GM12878 (cell line): ENCODE data around the gene SERPING1. TPM values are rescaled to one million over a fixed set of nuclear protein-coding genes. Genes with fewer than 3 reads are reported as not detected.

Source experiments
- ATAC-seq: fragments of 200-7000 bp; cut with Tn5 transposase; 3 replicates; pipeline ENCODE4 v1.9.1; 2020; ENCODE audit warnings: mild to moderate bottlenecking, moderate library complexity
- BruUV-seq: library from RNA; stranded (reverse); fragments of 400-500 nt; replicated peaks from 2 replicates; lab custom pipeline; 2021; lab: Mats Ljungman, UMichigan
- CTCF ChIA-PET: fragments of 300-600 bp; sonication (Branson Sonifier 250); formaldehyde crosslinking; extraction: SDS; loops from one replicate; lab custom pipeline; 2021; ENCODE audit warnings: inconsistent platforms; lab: Yijun Ruan, JAX
- POLR2A ChIA-PET: fragments of 350-600 bp; formaldehyde crosslinking; extraction: SDS; loops from one replicate; lab custom pipeline; 2021; ENCODE audit warnings: inconsistent platforms; lab: Charles Lee
- RAD21 ChIA-PET: fragments of 300-600 bp; sonication (Branson Sonifier 250); formaldehyde crosslinking; loops from one replicate; lab custom pipeline; 2023; ENCODE audit warnings: antibody characterized with exemption; ENCODE audit not compliant: unreplicated experiment; lab: Charles Lee
- SMC1A ChIA-PET: fragments of 300-600 bp; sonication (Branson Sonifier 250); formaldehyde crosslinking; loops from one replicate; lab custom pipeline; 2023; ENCODE audit not compliant: unreplicated experiment, uncharacterized antibody; lab: Charles Lee
- DNase-seq: peaks from one replicate; pipeline ENCODE4 v3.0.0-alpha.2; 2011; ENCODE audit warnings: low read depth, low spot score
- FAIRE-seq: peaks from 3 replicates; lab custom pipeline; 2011; peaks lifted over from hg19 to GRCh38; lab: Jason Lieb, UNC
- H2AFZ ChIP-seq: 2 replicates; pipeline ENCODE4 v1.6.0; 2011; ENCODE audit warnings: low read depth, low read length, control low read depth; ENCODE audit not compliant: control insufficient read depth
- H3K27ac ChIP-seq: 2 replicates; pipeline ENCODE4 v1.5.1; 2011; ENCODE audit warnings: control low read depth; ENCODE audit not compliant: control insufficient read depth, insufficient read depth
- H3K27me3 ChIP-seq, 2 experiments: replicated peaks in 1 of 2; 2 replicates each; pipeline versions ENCODE4 v1.6.0 to v1.6.1; 2011; ENCODE audit warnings: low read length in 1 of 2; ENCODE audit not compliant: control insufficient read depth in 2 of 2, insufficient read depth in 2 of 2
- H3K36me3 ChIP-seq, 2 experiments: 2 replicates each; pipeline ENCODE4 v1.5.1; 2011; ENCODE audit warnings: low read length in 1 of 2; ENCODE audit not compliant: control insufficient read depth in 2 of 2, insufficient read depth in 2 of 2
- H3K4me1 ChIP-seq: 2 replicates; pipeline ENCODE4 v1.6.1; 2011; ENCODE audit warnings: mild to moderate bottlenecking, low read length, moderate library complexity, mixed read lengths; ENCODE audit not compliant: control insufficient read depth, insufficient read depth
- H3K4me2 ChIP-seq: 2 replicates; pipeline ENCODE4 v1.6.0; 2011; ENCODE audit warnings: control low read depth; ENCODE audit not compliant: control insufficient read depth, insufficient read depth
- H3K4me3 ChIP-seq: fragments of 200-600 bp; sonication (generic); 2 replicates; pipeline ENCODE4 v1.5.1; 2016
- H3K79me2 ChIP-seq: 2 replicates; pipeline ENCODE4 v1.6.0; 2011; ENCODE audit warnings: low read length; ENCODE audit not compliant: control insufficient read depth, insufficient read depth
- H3K9ac ChIP-seq: 2 replicates; pipeline ENCODE4 v1.8.0; 2011; ENCODE audit warnings: low read length, control low read depth, mixed read lengths; ENCODE audit not compliant: control insufficient read depth, insufficient read depth
- H3K9me3 ChIP-seq: replicated peaks from 3 replicates; pipeline ENCODE4 v1.5.1; 2011; ENCODE audit warnings: mild to moderate bottlenecking, low read length; ENCODE audit not compliant: control insufficient read depth, insufficient read depth
- H4K20me1 ChIP-seq: 2 replicates; pipeline ENCODE4 v1.6.0; 2011; ENCODE audit not compliant: control insufficient read depth, insufficient read depth
- BCL3 ChIP-seq: IDR thresholded peaks from 2 replicates; pipeline ENCODE4 v1.6.1; 2011; ENCODE audit warnings: borderline replicate concordance, low read depth, mild to moderate bottlenecking, moderate library complexity, low read length; ENCODE audit not compliant: insufficient read depth, poor library complexity, severe bottlenecking
- BHLHE40 ChIP-seq, 2 experiments: fragments of 450-650 bp in 1 of 2; IDR thresholded peaks; 2 replicates each; pipeline ENCODE4 v1.6.1; 2011 to 2017; ENCODE audit warnings: low read depth in 2 of 2, borderline replicate concordance in 1 of 2, improper control_type of control experiment in 1 of 2, low read length in 1 of 2, mild to moderate bottlenecking in 1 of 2
- E2F8 ChIP-seq: fragments of 450-650 bp; IDR thresholded peaks from 2 replicates; pipeline ENCODE4 v1.6.1; 2018; ENCODE audit warnings: mild to moderate bottlenecking, low read depth, moderate library complexity; ENCODE audit not compliant: partially characterized antibody
- FOS ChIP-seq: IDR thresholded peaks from 3 replicates; pipeline ENCODE4 v1.6.1; 2011; ENCODE audit warnings: borderline replicate concordance; ENCODE audit not compliant: insufficient read length; ENCODE audit errors: extremely low read depth
- MTA3 ChIP-seq: IDR thresholded peaks from 2 replicates; pipeline ENCODE4 v1.6.1; 2012; ENCODE audit warnings: low read length, inconsistent platforms, borderline replicate concordance
- SKIL ChIP-seq: fragments of 450-650 bp; IDR thresholded peaks from 2 replicates; pipeline ENCODE4 v1.6.1; 2017; ENCODE audit warnings: mild to moderate bottlenecking, low read depth, inconsistent platforms; ENCODE audit not compliant: poor library complexity, severe bottlenecking
- TAF1 ChIP-seq: IDR thresholded peaks from 2 replicates; pipeline ENCODE4 v1.6.1; 2011; ENCODE audit warnings: mild to moderate bottlenecking, low read depth, low read length, borderline replicate concordance
- USF1 ChIP-seq: IDR thresholded peaks from 2 replicates; pipeline ENCODE4 v1.6.1; 2011; ENCODE audit warnings: borderline replicate concordance, low read depth, mild to moderate bottlenecking, moderate library complexity, mixed read lengths, low read length; ENCODE audit not compliant: insufficient read depth; ENCODE audit errors: extremely low read length
- ZBTB11 ChIP-seq: fragments of 450-650 bp; formaldehyde crosslinking; IDR thresholded peaks from 2 replicates; pipeline ENCODE4 v1.5.0; 2022; ENCODE audit warnings: mild to moderate bottlenecking, missing genetic modification characterization
- ZNF384 ChIP-seq: IDR thresholded peaks from 2 replicates; pipeline ENCODE4 v1.6.1; 2012; ENCODE audit warnings: low read depth, mild to moderate bottlenecking, low read length, improper control_type of control experiment, borderline replicate concordance
- WGBS: methylation state at CpG from one replicate; pipeline ENCODE4 v1.1.6; 2016; ENCODE audit warnings: low lambda C conversion rate; ENCODE audit not compliant: insufficient replicate concordance, insufficient coverage; ENCODE audit errors: missing lambda C conversion rate; 5-methylcytosine and 5-hydroxymethylcytosine counted together
- in situ Hi-C: fragments of 300-500 bp; cut with MboI; formaldehyde crosslinking; loops from 9 replicates; pipeline ENCODE4 v1.14.3; 2018; ENCODE audit warnings: mixed read lengths
- intact Hi-C: fragments of 100-400 bp; cut with micrococcal nuclease; formaldehyde crosslinking; loops from one replicate; pipeline ENCODE4 v1.14.2; 2022; ENCODE audit not compliant: unreplicated experiment
- polyA plus RNA-seq, 11 experiments: library from polyadenylated mRNA; depleted of rRNA in 4 of 11; unstranded in 6 of 11; stranded (reverse) in 5 of 11; fragments of >200 nt; fragmentation: Nextera tagmentation in 4 of 11; fragmentation: Illumina TruSeq in 1 of 11; extraction: Ambion mirVana in 4 of 11; extraction: Trizol in 1 of 11; gene quantifications; 1 replicate in 1 of 11; 2 replicates in 10 of 11; pipeline versions ENCODE4 v1.2.1 to v1.2.3, GENCODE V29; 2011 to 2016; ENCODE audit warnings: inconsistent platforms in 2 of 11, missing spikeins in 2 of 11, low read depth in 1 of 11
- total RNA-seq, 4 experiments: library from RNA; depleted of rRNA in 3 of 4; stranded (reverse); fragments of >200 nt in 3 of 4; fragmentation: Illumina TruSeq in 1 of 4; extraction: Trizol in 1 of 4; gene quantifications; 2 replicates each; pipeline versions ENCODE4 v1.2.1 to v1.2.3, GENCODE V29; 2013 to 2021

The SERPING1 gene
- total and polyA plus RNA-seq, 10 of the 15 experiments (the other 5 are each of a cell fraction or from before 2014, with no cell fraction given) = 0.24 to 1.4 TPM; not detected in 8

GRCh38 chr11:57632116-57632515, 34.6 kb downstream of the SERPING1 start:
- in situ Hi-C loops (no loop called here), intact Hi-C loops (no loop called here)
- ATAC-seq = no peak
- no TSS peak for BruUV-seq
- Histone ChIP-seq H3K27ac (no peak overlapping the region), H3K9me3 (no peaks in the 10 kb centered on the region), H3K4me3 (no peak overlapping the region), H3K36me3 (no peaks in the 10 kb centered on the region), H3K4me2 (no peak overlapping the region), H3K79me2 (no peaks in the 10 kb centered on the region), H3K9ac (no peak overlapping the region), H3K4me1 (no peaks in the 10 kb centered on the region), H2AFZ (no peak overlapping the region), H3K27me3 (no peaks in the 10 kb centered on the region; a peak in 1 of 4 replicates), H4K20me1 (no peaks in the 10 kb centered on the region)
- ChIA-PET SMC1A (no interaction called here), POLR2A (no interaction called here), CTCF (interaction anchor here (1.4 to 2.0 kb wide), 2 partner anchors 9 to 12 kb away, joined by 6 to 7 read pairs; no protein-coding TSS in a partner anchor), RAD21 (no interaction called here)
- no peak for DNase-seq
- no peak for FAIRE-seq
- 51% methylated on average over 5 of the region's 5 CpGs for WGBS
- TF ChIP-seq SKIL (no peak), ZBTB11 (CRISPR knock-in tag) (no peak), MTA3 (no peak), E2F8 (no peak), BCL3 (no peak), USF1 (no peak), ZNF384 (no peak), FOS (no peak), BHLHE40 (IDR thresholded peaks at IDR 0.05; ENCODE audit: borderline replicate concordance in 1 of 2, low read depth in 2 of 2, low read length in 1 of 2) (no peak), TAF1 (no peak)
